SK-N-SH (cell line): Measurements from ENCODE around the gene ROBO1. TPM values are rescaled to one million over a fixed set of nuclear protein-coding genes. Genes with fewer than 3 reads are reported as not detected.

Experiments
- CTCF ChIA-PET: fragments of 300-600, 350-600 bp; formaldehyde crosslinking; extraction: SDS; loops from one replicate; lab custom pipeline; 2021; lab: Yijun Ruan, JAX
- POLR2A ChIA-PET: fragments of 350-600 bp; sonication (Branson Sonifier 250); formaldehyde crosslinking; extraction: SDS; loops from one replicate; lab custom pipeline; 2020; ENCODE audit warnings: antibody characterized with exemption, inconsistent platforms; lab: Yijun Ruan, JAX
- DNase-seq: peaks from one replicate; pipeline ENCODE4 v3.0.0; 2012
- H2AFZ ChIP-seq: fragments of 200-600 bp; sonication (generic); 2 replicates; pipeline ENCODE4 v1.8.1; 2016; ENCODE audit warnings: antibody characterized with exemption, mild to moderate bottlenecking, low read depth
- H3F3A ChIP-seq: fragments of 200-600 bp; sonication (generic); replicated peaks from 2 replicates; pipeline ENCODE3; 2016; ENCODE audit warnings: antibody characterized with exemption, mild to moderate bottlenecking; ENCODE audit not compliant: insufficient read depth
- H3K27ac ChIP-seq, 2 experiments: fragments of 200-500 bp in 1 of 2; fragments of 200-600 bp in 1 of 2; sonication (Bioruptor generic) in 1 of 2; sonication (generic), shearing (Covaris generic) in 1 of 2; 2 replicates each; pipeline versions ENCODE4 v1.5.1 to v1.6.1; 2014 to 2016; ENCODE audit warnings: low read depth in 2 of 2, inconsistent platforms in 1 of 2, low read length in 1 of 2, mild to moderate bottlenecking in 1 of 2, mixed read lengths in 1 of 2
- H3K27me3 ChIP-seq: fragments of 200-600 bp; sonication (generic), shearing (Covaris generic); 2 replicates; pipeline ENCODE4 v1.6.1; 2016; ENCODE audit warnings: mixed run types; ENCODE audit not compliant: insufficient read depth
- H3K36me3 ChIP-seq, 2 experiments: fragments of 200-500 bp in 1 of 2; fragments of 200-600 bp in 1 of 2; sonication (Bioruptor generic) in 1 of 2; sonication (generic) in 1 of 2; replicated peaks in 1 of 2; 2 replicates each; pipeline versions ENCODE3 to v1.5.1; 2014 to 2016; ENCODE audit warnings: low read length in 1 of 2, mild to moderate bottlenecking in 1 of 2; ENCODE audit not compliant: insufficient read depth in 2 of 2, control insufficient read depth in 1 of 2
- H3K4me1 ChIP-seq, 2 experiments: fragments of 200-500 bp in 1 of 2; fragments of 200-600 bp in 1 of 2; sonication (Bioruptor generic) in 1 of 2; sonication (generic), shearing (Covaris generic) in 1 of 2; 2 replicates each; pipeline versions ENCODE4 v1.5.1 to v1.6.1; 2014 to 2016; ENCODE audit warnings: low read depth in 1 of 2, low read length in 1 of 2, mixed run types in 1 of 2; ENCODE audit not compliant: insufficient read depth in 2 of 2, control insufficient read depth in 1 of 2
- H3K4me2 ChIP-seq: fragments of 200-600 bp; sonication (generic), shearing (Covaris generic); 2 replicates; pipeline ENCODE4 v1.6.1; 2017; ENCODE audit warnings: mixed run types
- H3K4me3 ChIP-seq, 2 experiments: fragments of 200-500 bp in 1 of 2; fragments of 200-600 bp in 1 of 2; sonication (Bioruptor generic) in 1 of 2; sonication (generic), shearing (Covaris generic) in 1 of 2; 2 replicates each; pipeline versions ENCODE4 v1.5.1 to v1.8.1; 2014 to 2016; ENCODE audit warnings: low read depth in 2 of 2, inconsistent platforms in 1 of 2, low read length in 1 of 2, mild to moderate bottlenecking in 1 of 2, mixed read lengths in 1 of 2, moderate library complexity in 1 of 2
- H3K79me2 ChIP-seq: fragments of 200-600 bp; sonication (generic); 2 replicates; pipeline ENCODE4 v1.8.1; 2017; ENCODE audit warnings: mild to moderate bottlenecking; ENCODE audit not compliant: insufficient read depth
- H3K9ac ChIP-seq: fragments of 200-600 bp; sonication (generic); 2 replicates; pipeline ENCODE4 v1.6.1; 2017; ENCODE audit warnings: mixed run types
- H3K9me2 ChIP-seq: fragments of 200-600 bp; sonication (generic); 2 replicates; pipeline ENCODE4 v1.6.1; 2017; ENCODE audit warnings: mixed run types
- H3K9me3 ChIP-seq: fragments of 200-600 bp; sonication (generic); 2 replicates; pipeline ENCODE4 v1.6.1; 2017; ENCODE audit warnings: mixed run types, mild to moderate bottlenecking, moderate library complexity
- H4K20me1 ChIP-seq: fragments of 200-600 bp; sonication (generic); 2 replicates; pipeline ENCODE4 v1.6.1; 2017; ENCODE audit warnings: mild to moderate bottlenecking, mixed run types; ENCODE audit not compliant: insufficient read depth
- CHD2 ChIP-seq: fragments of 150-350 bp; IDR thresholded peaks from 2 replicates; pipeline ENCODE4 v1.6.1; 2018; ENCODE audit warnings: low read length; ENCODE audit not compliant: partially characterized antibody
- EZH2phosphoT487 ChIP-seq: fragments of 200-600 bp; sonication (generic); IDR thresholded peaks from 2 replicates; pipeline ENCODE4 v1.6.1; 2017; ENCODE audit warnings: low read depth, mixed run types, mild to moderate bottlenecking, antibody characterized with exemption, moderate library complexity, borderline replicate concordance
- GATA2 ChIP-seq: sonication (generic); formaldehyde crosslinking; IDR thresholded peaks from 2 replicates; pipeline ENCODE4 v1.5.0; 2020; ENCODE audit warnings: mild to moderate bottlenecking, missing genetic modification reagents
- IRF3 ChIP-seq: fragments of 150-350 bp; IDR thresholded peaks from 2 replicates; pipeline ENCODE4 v1.6.1; 2016; ENCODE audit warnings: mild to moderate bottlenecking, low read depth, low read length
- MEF2A ChIP-seq: IDR thresholded peaks from 2 replicates; pipeline ENCODE4 v1.4.0; 2012; ENCODE audit warnings: low read depth, borderline replicate concordance
- NFIC ChIP-seq: IDR thresholded peaks from 2 replicates; pipeline ENCODE4 v1.4.0; 2012; ENCODE audit warnings: borderline replicate concordance
- POLR2AphosphoS5 ChIP-seq: IDR thresholded peaks from 2 replicates; pipeline ENCODE4 v1.6.1; 2012; ENCODE audit warnings: low read depth, low read length
- SIN3A ChIP-seq: IDR thresholded peaks from 2 replicates; pipeline ENCODE4 v1.6.1; 2012; ENCODE audit warnings: low read depth, mild to moderate bottlenecking, low read length, moderate library complexity, borderline replicate concordance
- TEAD4 ChIP-seq: IDR thresholded peaks from 2 replicates; pipeline ENCODE4 v1.4.0; 2012; ENCODE audit warnings: mild to moderate bottlenecking, borderline replicate concordance; ENCODE audit not compliant: insufficient read depth
- USF2 ChIP-seq: fragments of 150-350 bp; IDR thresholded peaks from 2 replicates; pipeline ENCODE4 v1.6.1; 2017; ENCODE audit warnings: antibody characterized with exemption, low read length, low read depth, borderline replicate concordance
- YY1 ChIP-seq: IDR thresholded peaks from 2 replicates; pipeline ENCODE4 v1.4.0; 2012; ENCODE audit warnings: low read depth, mild to moderate bottlenecking
- WGBS: methylation state at CpG from one replicate; pipeline ENCODE4 v1.1.6; 2017; ENCODE audit warnings: low lambda C conversion rate; 5-methylcytosine and 5-hydroxymethylcytosine counted together
- polyA plus RNA-seq, 3 experiments: library from polyadenylated mRNA; depleted of rRNA; stranded (reverse); fragments of >200 nt; gene quantifications; 2 replicates each; pipeline ENCODE4 v1.2.3, GENCODE V29; 2012
- TF ChIP-seq, protein P1 (sequence below): IDR thresholded peaks from 2 replicates; pipeline ENCODE4; 2012

ROBO1 gene
- polyA plus RNA-seq, 1 of the 3 experiments (the other 2 are of a cell fraction), result 22.7 TPM

DNA sequence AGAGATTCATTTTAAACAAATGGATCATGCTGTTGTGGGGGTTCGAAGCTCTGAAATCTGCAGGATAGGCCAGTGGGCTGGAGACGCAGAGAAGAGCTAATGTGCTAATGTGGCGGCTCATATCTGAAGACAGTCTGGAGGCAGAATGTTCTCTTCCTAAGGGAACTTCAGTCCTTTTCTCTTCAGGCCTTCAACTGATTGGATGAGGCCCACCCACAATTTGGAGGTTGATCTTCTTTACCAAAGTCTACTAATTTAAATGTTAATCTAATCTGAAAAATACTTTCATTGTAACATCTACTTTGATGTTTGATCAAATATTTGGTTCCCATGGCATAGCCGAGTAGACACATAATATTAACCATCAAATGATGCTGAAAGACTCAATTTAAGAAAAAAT lies 940.2 kb downstream of the ROBO1 start:
- H3K9me3 ChIP-seq, result no peaks in the 10 kb centered on the region
- H3K79me2 ChIP-seq, result no peaks in the 10 kb centered on the region; the same call in none of the 2 replicates
- H3K9ac ChIP-seq, result no peak overlapping the region
- ChIA-PET CTCF (no interaction called here), POLR2A (no interaction called here)
- H3K36me3 ChIP-seq, result peaks cover 0 to 6% of the 10 kb centered on the region in 2 experiments
- H3K4me1 ChIP-seq, result peaks cover 10 to 21% of the 10 kb centered on the region in 2 experiments; a peak in 3 of 4 replicates
- H3K27ac ChIP-seq, result no peak overlapping the region
- H3F3A ChIP-seq, result peaks cover 4% of the 10 kb centered on the region
- DNase-seq, result no peak
- no peak for TF ChIP-seq IRF3
- no peak for TF ChIP-seq POLR2AphosphoS5
- TF ChIP-seq TEAD4, result no peak
- TF ChIP-seq MEF2A, result no peak
- TF ChIP-seq USF2, result no peak
- H3K4me2 ChIP-seq, result no peak overlapping the region
- H3K27me3 ChIP-seq, result no peaks in the 10 kb centered on the region
- WGBS, result 98% methylated on average over 4 of the region's 4 CpGs
- H2AFZ ChIP-seq, result no peak overlapping the region
- H3K9me2 ChIP-seq, result no peaks in the 10 kb centered on the region
- no peaks in the 10 kb centered on the region for H4K20me1 ChIP-seq
- no peak overlapping the region for H3K4me3 ChIP-seq

GRCh38 chr3:78825858-78826215 lies 942.0 kb downstream of the ROBO1 start:
- H4K20me1 ChIP-seq, result no peaks in the 10 kb centered on the region
- ChIA-PET POLR2A (no interaction called here), CTCF (no interaction called here)
- H3K27ac ChIP-seq, result no peak overlapping the region
- no peak overlapping the region for H3K4me3 ChIP-seq
- DNase-seq, result no peak
- peaks cover 0 to 12% of the 10 kb centered on the region in 2 experiments for H3K36me3 ChIP-seq
- H3F3A ChIP-seq, result peaks cover 4% of the 10 kb centered on the region
- no peaks in the 10 kb centered on the region for H3K27me3 ChIP-seq
- peaks cover 10 to 21% of the 10 kb centered on the region in 2 experiments; a peak in 3 of 4 replicates for H3K4me1 ChIP-seq
- no peak for TF ChIP-seq EZH2phosphoT487
- TF ChIP-seq USF2, result no peak
- no peak for TF ChIP-seq NFIC
- TF ChIP-seq CHD2, result no peak
- no peak for TF ChIP-seq GATA2 (CRISPR knock-in tag)
- no peak for TF ChIP-seq POLR2AphosphoS5
- TF ChIP-seq SIN3A, result no peak
- TF ChIP-seq, protein P1, sequence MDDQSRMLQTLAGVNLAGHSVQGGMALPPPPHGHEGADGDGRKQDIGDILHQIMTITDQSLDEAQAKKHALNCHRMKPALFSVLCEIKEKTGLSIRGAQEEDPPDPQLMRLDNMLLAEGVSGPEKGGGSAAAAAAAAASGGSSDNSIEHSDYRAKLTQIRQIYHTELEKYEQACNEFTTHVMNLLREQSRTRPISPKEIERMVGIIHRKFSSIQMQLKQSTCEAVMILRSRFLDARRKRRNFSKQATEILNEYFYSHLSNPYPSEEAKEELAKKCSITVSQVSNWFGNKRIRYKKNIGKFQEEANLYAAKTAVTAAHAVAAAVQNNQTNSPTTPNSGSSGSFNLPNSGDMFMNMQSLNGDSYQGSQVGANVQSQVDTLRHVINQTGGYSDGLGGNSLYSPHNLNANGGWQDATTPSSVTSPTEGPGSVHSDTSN, result no peak
- no peak for TF ChIP-seq YY1
- no peaks in the 10 kb centered on the region; the same call in none of the 2 replicates for H3K79me2 ChIP-seq
- H3K9ac ChIP-seq, result no peak overlapping the region
- H3K4me2 ChIP-seq, result no peak overlapping the region
- no peak overlapping the region for H2AFZ ChIP-seq
- H3K9me3 ChIP-seq, result no peaks in the 10 kb centered on the region
- no peaks in the 10 kb centered on the region for H3K9me2 ChIP-seq
